Ovary (tissue), 9 donors: ENCODE data around the gene NID1. TPM values are rescaled to one million over a fixed set of nuclear protein-coding genes. Genes with fewer than 3 reads are reported as not detected.

Experiments used
- DNase-seq, 5 donors: peaks; one replicate each; pipeline ENCODE4 v3.0.0-alpha.2; 2019 to 2020
- H3K27ac ChIP-seq, 2 donors: fragments of 200-600 bp; one replicate each; pipeline versions ENCODE4 v1.5.1 to v1.8.0; 2019 to 2022
- H3K27me3 ChIP-seq: fragments of 200-600 bp; one replicate; pipeline ENCODE4 v1.8.0; 2022
- H3K36me3 ChIP-seq: fragments of 200-600 bp; sonication (generic); one replicate; pipeline ENCODE4 v1.5.1; 2019
- H3K4me1 ChIP-seq: one replicate; pipeline ENCODE4 v1.8.1; 2013; ENCODE audit warnings: mild to moderate bottlenecking, moderate library complexity; ENCODE audit not compliant: insufficient read depth
- H3K4me3 ChIP-seq: fragments of 200-600 bp; sonication (generic); one replicate; pipeline ENCODE4 v1.5.1; 2017
- H3K9me3 ChIP-seq, 2 donors: fragments of 200-600 bp in 1 of 2; sonication (generic) in 1 of 2; one replicate each; pipeline versions ENCODE4 v1.5.1 to v1.8.1; 2013 to 2019; ENCODE audit warnings: mild to moderate bottlenecking in 1 of 2, moderate library complexity in 1 of 2
- EP300 ChIP-seq: sonication (generic); formaldehyde crosslinking; IDR thresholded peaks from one replicate; pipeline ENCODE4 v1.6.1; 2017; ENCODE audit warnings: antibody characterized with exemption
- POLR2A ChIP-seq: fragments of 450-650 bp; IDR thresholded peaks from one replicate; pipeline ENCODE4 v1.6.1; 2017; ENCODE audit warnings: antibody characterized with exemption, mild to moderate bottlenecking, moderate library complexity
- WGBS, 3 donors: extraction: QIAGEN DNeasy Blood & Tissue Kit in 1 of 3; methylation state at CpG; one replicate each; pipeline versions ENCODE4 v1.1.5 to v1.1.7; 2013 to 2017; 5-methylcytosine and 5-hydroxymethylcytosine counted together
- intact Hi-C, 4 donors: fragments of 100-400 bp; cut with DNase I; formaldehyde crosslinking; loops; one replicate each; pipeline versions ENCODE4 v1.11.0 to v1.15.1; 2022 to 2023
- polyA plus RNA-seq, 2 donors: library from polyadenylated mRNA; stranded (reverse); fragments of 200-250 nt in 1 of 2; fragments of 350-450 nt in 1 of 2; fragmentation: Illumina TruSeq in 1 of 2; extraction: RNeasy Lipid Tissue Mini Kit (QIAGEN cat#74804) in 1 of 2; gene quantifications; one replicate each; pipeline ENCODE4 v1.2.3, GENCODE V29; 2013 to 2014
- total RNA-seq, 7 donors: library from RNA; depleted of rRNA in 2 of 7; stranded (reverse); fragments of >200 nt in 2 of 7; fragmentation: NEBNext Ultra II Directional in 3 of 7; extraction: Animal tissue kit (Norgen Biotek cat#: 25700) in 3 of 7; gene quantifications; one replicate each; pipeline versions ENCODE4 v1.1.0 to v1.2.4, GENCODE V29; 2016 to 2023
- TF ChIP-seq, protein P1 (sequence below), 3 donors: fragments of 450-650 bp in 2 of 3; fragments of 200-600 bp in 1 of 3; IDR thresholded peaks; one replicate each; pipeline versions ENCODE4 v1.5.1 to v1.8.0; 2016 to 2022; ENCODE audit warnings: antibody characterized with exemption in 3 of 3, mild to moderate bottlenecking in 1 of 3
- donor health status: DM: no; HTN: no; CAD: no; lungs with moderate emphysema.
- donor health status: DM: no; HTN: no; CAD: no.
- donor health status: Bipolar disorder and iron deficiency.
- donor health status: DM: yes; HTN: yes; CAD: no.
- donor health status: DM: no; HTN: no; CAD: no.
- donor health status: DM: yes; HTN: yes; CAD: no.

Gene NID1
- total and polyA plus RNA-seq, 9 donors, result 59.2 to 147 (median 76.4) TPM

DNA sequence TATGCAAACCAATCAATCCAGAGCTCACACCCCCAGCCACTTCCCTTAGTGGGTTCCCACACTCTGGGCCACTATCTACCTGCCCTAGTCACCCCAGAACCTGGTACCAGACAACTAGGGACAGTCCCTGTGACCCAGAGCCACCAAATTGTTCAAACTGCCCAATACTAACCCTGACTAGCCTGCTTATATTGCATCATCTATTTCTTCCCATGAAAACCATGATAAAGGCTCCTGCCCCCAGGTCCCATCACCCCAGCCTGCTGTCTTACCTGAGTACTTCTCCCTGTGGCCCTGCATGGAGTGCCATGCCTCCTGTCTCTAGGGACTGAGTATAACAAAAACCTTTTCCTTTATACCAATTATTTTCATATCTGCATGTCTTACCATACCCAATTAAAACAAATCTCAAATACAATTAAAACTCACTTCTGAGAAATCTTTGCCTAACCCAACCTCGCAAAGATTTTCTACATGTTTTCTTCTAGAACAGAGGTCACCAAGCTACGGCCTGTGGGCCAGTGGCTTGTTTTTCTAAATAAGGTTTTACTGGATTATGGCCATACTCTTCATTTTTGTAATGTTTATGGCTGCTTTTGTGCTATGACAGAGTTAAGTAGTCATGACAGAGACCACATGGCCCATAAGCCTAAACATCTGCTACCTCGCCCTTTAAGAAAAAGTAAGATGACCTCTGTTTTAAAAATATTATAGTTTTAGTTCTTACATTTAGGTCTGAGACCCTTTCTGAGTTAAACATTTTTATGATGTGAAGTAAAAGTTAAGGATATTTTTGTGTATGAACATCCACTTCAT, 31.0 kb upstream of the NID1 start:
- Histone ChIP-seq H3K36me3 (no peaks in the 10 kb centered on the region), H3K9me3 (no peaks in the 10 kb centered on the region), H3K4me3 (no peak overlapping the region), H3K4me1 (no peaks in the 10 kb centered on the region), H3K27ac (no peak overlapping the region), H3K27me3 (no peaks in the 10 kb centered on the region)
- intact Hi-C loops, result no loop called here
- DNase-seq, result no peak
- TF ChIP-seq POLR2A (no peak), EP300 (no peak)
- TF ChIP-seq, protein P1, sequence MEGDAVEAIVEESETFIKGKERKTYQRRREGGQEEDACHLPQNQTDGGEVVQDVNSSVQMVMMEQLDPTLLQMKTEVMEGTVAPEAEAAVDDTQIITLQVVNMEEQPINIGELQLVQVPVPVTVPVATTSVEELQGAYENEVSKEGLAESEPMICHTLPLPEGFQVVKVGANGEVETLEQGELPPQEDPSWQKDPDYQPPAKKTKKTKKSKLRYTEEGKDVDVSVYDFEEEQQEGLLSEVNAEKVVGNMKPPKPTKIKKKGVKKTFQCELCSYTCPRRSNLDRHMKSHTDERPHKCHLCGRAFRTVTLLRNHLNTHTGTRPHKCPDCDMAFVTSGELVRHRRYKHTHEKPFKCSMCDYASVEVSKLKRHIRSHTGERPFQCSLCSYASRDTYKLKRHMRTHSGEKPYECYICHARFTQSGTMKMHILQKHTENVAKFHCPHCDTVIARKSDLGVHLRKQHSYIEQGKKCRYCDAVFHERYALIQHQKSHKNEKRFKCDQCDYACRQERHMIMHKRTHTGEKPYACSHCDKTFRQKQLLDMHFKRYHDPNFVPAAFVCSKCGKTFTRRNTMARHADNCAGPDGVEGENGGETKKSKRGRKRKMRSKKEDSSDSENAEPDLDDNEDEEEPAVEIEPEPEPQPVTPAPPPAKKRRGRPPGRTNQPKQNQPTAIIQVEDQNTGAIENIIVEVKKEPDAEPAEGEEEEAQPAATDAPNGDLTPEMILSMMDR (IDR thresholded peaks at IDR 0.05), result no peak
- WGBS, 3 donors, result 23 to 44% (median 25%) methylated on average over 3 of the region's 3 CpGs

DNA sequence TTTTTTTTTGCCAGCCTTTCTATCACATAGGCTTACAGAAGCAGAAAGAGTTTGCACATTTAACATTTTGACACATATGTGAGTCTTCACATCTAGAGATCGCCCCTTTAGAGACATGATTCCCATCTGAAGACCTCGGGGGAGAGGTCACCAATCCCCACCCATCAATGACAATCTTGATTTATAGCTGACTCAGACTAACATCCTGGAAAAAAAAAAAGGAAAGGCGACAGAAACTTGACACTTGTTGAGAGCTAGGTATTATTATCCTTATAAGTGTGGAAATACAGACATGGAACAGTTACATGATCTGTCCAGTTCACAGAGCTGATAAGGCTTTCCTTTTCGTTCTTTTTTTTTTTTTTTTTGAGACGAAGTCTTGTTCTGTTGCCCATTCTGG, 28.0 kb upstream of the NID1 start:
- Histone ChIP-seq H3K27ac (no peak overlapping the region), H3K4me3 (no peak overlapping the region), H3K4me1 (peaks cover 4% of the 10 kb centered on the region), H3K27me3 (no peaks in the 10 kb centered on the region), H3K36me3 (no peaks in the 10 kb centered on the region), H3K9me3 (no peaks in the 10 kb centered on the region)
- no peak for DNase-seq
- intact Hi-C loops, result no loop called here
- TF ChIP-seq POLR2A (no peak), EP300 (no peak)
- TF ChIP-seq, protein P1 (IDR thresholded peaks at IDR 0.05), result no peak
- WGBS, 3 donors, result 66 to 71% (median 66%) methylated on average over 5 of the region's 5 CpGs

DNA sequence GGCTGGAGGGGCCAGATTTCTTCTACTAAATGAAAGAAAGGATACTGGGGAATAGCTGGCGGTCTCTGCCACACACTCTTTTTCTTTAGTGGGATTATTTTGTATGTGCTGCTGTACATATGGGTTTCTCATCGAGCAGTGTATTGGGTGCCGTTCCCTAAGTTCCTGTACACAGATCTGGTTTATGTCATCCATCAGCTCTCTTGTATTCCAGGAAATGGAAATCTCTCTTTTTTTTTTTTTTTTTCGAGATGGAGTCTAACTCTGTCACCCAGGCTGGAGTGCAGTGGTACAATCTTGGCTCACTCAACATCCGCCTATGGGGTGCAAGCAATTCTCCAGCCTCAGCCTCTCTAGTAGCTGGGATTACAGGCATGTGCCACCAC, 27.0 kb upstream of the NID1 start:
- Histone ChIP-seq H3K36me3 (no peaks in the 10 kb centered on the region), H3K4me3 (no peak overlapping the region), H3K27ac (no peak overlapping the region), H3K4me1 (peaks cover 4% of the 10 kb centered on the region), H3K9me3 (no peaks in the 10 kb centered on the region), H3K27me3 (no peaks in the 10 kb centered on the region)
- no peak for TF ChIP-seq EP300
- TF ChIP-seq, protein P1 (IDR thresholded peaks at IDR 0.05), result no peak
- TF ChIP-seq POLR2A, result no peak
- DNase-seq, result no peak
- 88 to 90% (median 90%) methylated on average over 5 of the region's 5 CpGs for WGBS, 3 donors
- intact Hi-C loops, result no loop called here

DNA sequence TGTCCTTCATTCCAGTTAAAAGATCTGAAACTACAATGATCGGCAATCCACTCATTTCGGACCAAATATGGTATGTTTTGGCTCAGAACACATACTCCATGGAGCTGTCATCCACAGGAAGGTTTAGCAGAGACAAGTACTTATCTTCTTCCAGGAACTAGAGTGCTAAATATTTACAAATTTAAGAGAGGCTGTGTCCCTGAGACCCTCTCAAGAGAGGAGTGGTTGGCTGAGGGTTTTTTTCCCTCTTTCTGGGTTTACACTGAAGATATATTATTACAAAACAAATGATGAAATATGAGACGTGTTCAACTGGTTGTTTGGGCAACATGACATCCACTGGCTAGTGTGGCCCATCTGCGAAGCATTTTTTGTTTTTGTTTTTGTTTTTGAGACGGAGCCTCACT, 25.9 kb upstream of the NID1 start:
- Histone ChIP-seq H3K27me3 (no peaks in the 10 kb centered on the region), H3K27ac (no peak overlapping the region), H3K9me3 (no peaks in the 10 kb centered on the region), H3K36me3 (no peaks in the 10 kb centered on the region), H3K4me3 (no peak overlapping the region), H3K4me1 (peaks cover 4% of the 10 kb centered on the region)
- no peak for DNase-seq
- intact Hi-C loops, result no loop called here
- 12 to 23% (median 17%) methylated on average over 5 of the region's 5 CpGs for WGBS, 3 donors
- TF ChIP-seq POLR2A, result no peak
- no peak for TF ChIP-seq EP300
- TF ChIP-seq, protein P1 (IDR thresholded peaks at IDR 0.05), result no peak
